Lower leg skin (tissue), 3 donors: ENCODE data around the gene GALNT12.

ENCODE experiments used
- CTCF ChIP-seq, 3 donors: fragments of 450-650 bp; IDR thresholded peaks; one replicate each; pipeline ENCODE4 v1.5.1; 2016; ENCODE audit warnings: antibody characterized with exemption in 3 of 3, mild to moderate bottlenecking in 3 of 3, moderate library complexity in 2 of 3
- POLR2A ChIP-seq, 2 donors: fragments of 450-650 bp; IDR thresholded peaks; one replicate each; pipeline ENCODE4 v1.6.1; 2016 to 2017; ENCODE audit warnings: antibody characterized with exemption in 2 of 2, mild to moderate bottlenecking in 1 of 2, moderate library complexity in 1 of 2

- TF ChIP-seq CTCF (IDR thresholded peaks at IDR 0.05) = no peak
- TF ChIP-seq POLR2A (IDR thresholded peaks at IDR 0.05) = no peak
Observed at GRCh38 chr9:98791608-98792490, 15.6 kb upstream of the GALNT12 start.
